Fibroblast of lung (primary cell): ENCODE data around the gene CAMTA1.

Source experiments
- CTCF ChIP-seq, 2 donors: IDR thresholded peaks in 1 of 2; conservative IDR thresholded peaks in 1 of 2; 1 replicate in 1 of 2; 2 replicates in 1 of 2; pipeline ENCODE4 v1.5.1; 2011 to 2012; ENCODE audit warnings: low read length in 2 of 2, control low read depth in 1 of 2, inconsistent platforms in 1 of 2, low read depth in 1 of 2, mild to moderate bottlenecking in 1 of 2
- EZH2 ChIP-seq: IDR thresholded peaks from 2 replicates; pipeline ENCODE4 v1.5.1; 2012; ENCODE audit warnings: low read length, control low read depth, mild to moderate bottlenecking; ENCODE audit errors: missing control alignments

GRCh38 chr1:7378346-7379130 lies 593.3 kb downstream of the CAMTA1 start:
- TF ChIP-seq EZH2 (no peak), CTCF (conservative IDR thresholded peaks at IDR 0.05 in 1 of 2, IDR thresholded peaks at IDR 0.05 in 1 of 2; ENCODE audit: low read depth in 1 of 2, low read length in 2 of 2) (no peak)
